Subcutaneous adipose tissue (tissue), 4 donors: ENCODE measurements around the gene ARHGAP6. TPM values are rescaled to one million over a fixed set of nuclear protein-coding genes. Genes with fewer than 3 reads are reported as not detected.

Experiments used
- CTCF ChIP-seq: fragments of 450-650 bp; IDR thresholded peaks from one replicate; pipeline ENCODE4 v1.5.1; 2016; ENCODE audit warnings: low read depth, mild to moderate bottlenecking, control low read depth, antibody characterized with exemption, moderate library complexity
- total RNA-seq, 4 donors: library from RNA; depleted of rRNA; stranded (reverse); fragments of >200 nt; gene quantifications; one replicate each; pipeline ENCODE4 v1.1.0, GENCODE V29; 2016

ARHGAP6 gene
- total RNA-seq, 4 donors from 2014 or later, result 20.7 to 40.3 (median 30.7) TPM

- no peak for TF ChIP-seq CTCF
Observed at GRCh38 chrX:11567528-11568220, 98.0 kb downstream of the ARHGAP6 start.

GRCh38 chrX:11566789-11567188, 98.9 kb downstream of the ARHGAP6 start:
- TF ChIP-seq CTCF, result no peak

DNA sequence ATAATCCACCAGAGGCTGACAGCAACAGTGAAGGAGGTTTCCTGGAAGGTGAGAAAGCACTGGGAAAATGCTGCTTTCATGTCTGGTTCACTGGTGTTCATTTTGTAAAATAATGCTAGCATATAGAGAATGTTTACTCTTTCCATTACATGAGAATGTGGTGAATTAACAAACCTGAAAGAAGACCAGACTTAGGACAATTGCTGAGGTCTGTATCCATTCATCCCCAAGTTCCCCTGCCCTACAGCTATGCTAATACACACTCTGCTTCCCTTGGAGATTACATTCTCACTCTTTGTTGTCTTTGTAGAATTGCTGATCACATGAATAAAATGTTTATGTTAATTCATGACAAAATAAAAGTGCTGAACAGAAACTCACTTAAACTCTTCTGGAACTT, 99.5 kb downstream of the ARHGAP6 start:
- TF ChIP-seq CTCF, result no peak

DNA sequence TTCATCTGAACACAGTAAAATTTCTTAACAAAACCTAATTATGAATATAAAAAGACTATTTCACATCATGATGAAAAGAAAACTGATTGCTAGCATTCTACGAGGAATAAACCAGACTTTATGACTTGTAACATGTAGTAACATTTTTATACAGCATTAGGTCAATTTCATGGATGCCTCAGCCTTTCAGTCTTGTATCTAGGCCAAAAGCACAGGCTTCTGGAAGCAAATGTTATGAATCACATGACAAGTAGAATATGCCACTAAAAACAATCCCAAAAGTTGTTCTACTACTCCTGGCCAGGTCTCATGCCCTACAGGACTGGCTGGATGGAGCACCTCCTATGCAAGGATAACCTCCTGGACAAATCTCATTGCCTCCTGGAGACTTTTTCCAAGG, 101.2 kb downstream of the ARHGAP6 start:
- TF ChIP-seq CTCF, result no peak

- no peak for TF ChIP-seq CTCF
Observed at GRCh38 chrX:11562570-11562969, 103.2 kb downstream of the ARHGAP6 start.

GRCh38 chrX:11558972-11559371, 106.7 kb downstream of the ARHGAP6 start:
- TF ChIP-seq CTCF, result no peak

- no peak for TF ChIP-seq CTCF
Observed at GRCh38 chrX:11557120-11557519, 108.6 kb downstream of the ARHGAP6 start.
